ENCODE results near the gene SYT5. TPM values are rescaled to one million over a fixed set of nuclear protein-coding genes. Genes with fewer than 3 reads are reported as not detected.
A peak's percentile ranks its signal among the peaks of the same experiment; 100 is the strongest.

SYT5 gene
- total and polyA plus RNA-seq, 2 experiments from 2014 or later, result 0.98 to 1.4 TPM

GRCh38 chr19:55160128-55160985, 19.7 kb downstream of the SYT5 start:
- Histone ChIP-seq H3K4me1 (ENCODE audit: insufficient read depth) (no peaks in the 10 kb centered on the region), H3K79me2 (no peaks in the 10 kb centered on the region), H3K4me3 (no peak overlapping the region), H3K4me2 (no peak overlapping the region), H3K27ac (no peak overlapping the region), H3K27me3 (peaks cover 41% of the 10 kb centered on the region), H4K20me1 (ENCODE audit: insufficient read depth, poor library complexity, severe bottlenecking) (no peaks in the 10 kb centered on the region), H3K9me2 (replicated peaks; ENCODE audit: insufficient read depth) (no peaks in the 10 kb centered on the region), H2AFZ (no peak overlapping the region), H3K36me3 (replicated peaks; ENCODE audit: insufficient read depth, low read depth) (no peaks in the 10 kb centered on the region), H3K9me3 (ENCODE audit: low read depth) (no peaks in the 10 kb centered on the region)
- no peak for TF ChIP-seq EZH2 (IDR thresholded peaks at IDR 0.05; ENCODE audit: borderline replicate concordance)
- peak; percentile 93 for TF ChIP-seq CTCF (IDR thresholded peaks at IDR 0.05; ENCODE audit: poor library complexity)
- 6% methylated on average over 25 of the region's 33 CpGs for WGBS (ENCODE audit: low lambda C conversion rate, missing lambda C conversion rate)
- DNase-seq (ENCODE audit: low spot score), result peak; percentile 95

GRCh38 chr19:55158848-55159749, 21.0 kb downstream of the SYT5 start:
- Histone ChIP-seq H3K4me3 (no peak overlapping the region), H4K20me1 (ENCODE audit: insufficient read depth, poor library complexity, severe bottlenecking) (no peaks in the 10 kb centered on the region), H3K4me2 (no peak overlapping the region), H3K27ac (no peak overlapping the region), H3K36me3 (replicated peaks; ENCODE audit: insufficient read depth, low read depth) (no peaks in the 10 kb centered on the region), H2AFZ (no peak overlapping the region), H3K9me2 (replicated peaks; ENCODE audit: insufficient read depth) (no peaks in the 10 kb centered on the region), H3K79me2 (no peaks in the 10 kb centered on the region), H3K27me3 (peaks cover 41% of the 10 kb centered on the region), H3K9me3 (ENCODE audit: low read depth) (no peaks in the 10 kb centered on the region), H3K4me1 (ENCODE audit: insufficient read depth) (no peaks in the 10 kb centered on the region)
- WGBS (ENCODE audit: low lambda C conversion rate, missing lambda C conversion rate), result 79% methylated on average over 18 of the region's 18 CpGs
- no peak for TF ChIP-seq EZH2phosphoT487 (IDR thresholded peaks at IDR 0.05; ENCODE audit: low read depth, severe bottlenecking, unreplicated experiment)
- no peak for TF ChIP-seq EZH2 (IDR thresholded peaks at IDR 0.05; ENCODE audit: borderline replicate concordance)
- no peak for TF ChIP-seq CTCF (IDR thresholded peaks at IDR 0.05; ENCODE audit: poor library complexity)
- DNase-seq (ENCODE audit: low spot score), result no peak

- Histone ChIP-seq H3K79me2 (no peaks in the 10 kb centered on the region), H4K20me1 (ENCODE audit: insufficient read depth, poor library complexity, severe bottlenecking) (no peaks in the 10 kb centered on the region), H2AFZ (no peak overlapping the region), H3K27ac (no peak overlapping the region), H3K4me2 (no peak overlapping the region), H3K27me3 (peaks cover 41% of the 10 kb centered on the region), H3K4me3 (no peak overlapping the region), H3K36me3 (replicated peaks; ENCODE audit: insufficient read depth, low read depth) (no peaks in the 10 kb centered on the region), H3K9me2 (replicated peaks; ENCODE audit: insufficient read depth) (no peaks in the 10 kb centered on the region), H3K4me1 (ENCODE audit: insufficient read depth) (no peaks in the 10 kb centered on the region), H3K9me3 (ENCODE audit: low read depth) (no peaks in the 10 kb centered on the region)
- TF ChIP-seq EZH2 (IDR thresholded peaks at IDR 0.05; ENCODE audit: borderline replicate concordance) (no peak), EZH2phosphoT487 (IDR thresholded peaks at IDR 0.05; ENCODE audit: low read depth, severe bottlenecking, unreplicated experiment) (no peak), CTCF (IDR thresholded peaks at IDR 0.05; ENCODE audit: poor library complexity) (no peak)
- 58% methylated on average over 4 of the region's 4 CpGs for WGBS (ENCODE audit: low lambda C conversion rate, missing lambda C conversion rate)
- no peak for DNase-seq (ENCODE audit: low spot score)
Observed at GRCh38 chr19:55158423-55158822, 21.7 kb downstream of the SYT5 start.

Measured in hepatocyte (in vitro differentiated cells).